Activated CD4-positive, alpha-beta memory T cell treated with anti-CD3 and anti-CD28 coated beads, Interleukin-2, amount 10 ng/mL, durations not matched to agents 7 days and 5 days (primary cell): ENCODE measurements around the gene ZC3H12A. TPM values are rescaled to one million over a fixed set of nuclear protein-coding genes. Genes with fewer than 3 reads are reported as not detected.
"Not testable (repeated sequence)": the region's sequence is repeated elsewhere in the genome, so short reads cannot be mapped to it uniquely, and the experiment has no call there.

Source experiments
- CTCF ChIA-PET: fragments of 350-600 bp; sonication (Branson Sonifier 250); formaldehyde crosslinking; loops from one replicate; lab custom pipeline; 2021; ENCODE audit warnings: antibody characterized with exemption, inconsistent platforms; lab: Charles Lee
- POLR2A ChIA-PET: fragments of 350-600 bp; sonication (Branson Sonifier 250); formaldehyde crosslinking; loops from one replicate; lab custom pipeline; 2021; ENCODE audit warnings: antibody characterized with exemption; lab: Charles Lee
- DNase-seq: peaks from one replicate; pipeline ENCODE4 v3.0.0-alpha.2; 2020
- H3K27ac Mint-ChIP-seq: one replicate; pipeline ENCODE4 v1.8.0; 2021; ENCODE audit warnings: mild to moderate bottlenecking, mixed read lengths
- H3K27me3 Mint-ChIP-seq: one replicate; pipeline ENCODE4 v1.8.0; 2021; ENCODE audit warnings: mixed read lengths
- H3K36me3 Mint-ChIP-seq: one replicate; pipeline ENCODE4 v1.8.0; 2021; ENCODE audit warnings: low read depth, mixed read lengths
- H3K4me1 Mint-ChIP-seq: one replicate; pipeline ENCODE4 v1.8.0; 2021; ENCODE audit warnings: mixed read lengths
- H3K4me3 Mint-ChIP-seq: one replicate; pipeline ENCODE4 v1.8.0; 2021; ENCODE audit warnings: mild to moderate bottlenecking, mixed read lengths
- H3K9me3 Mint-ChIP-seq: one replicate; pipeline ENCODE4 v1.8.0; 2021; ENCODE audit warnings: mixed read lengths
- total RNA-seq, 2 experiments: library from RNA; stranded (reverse); gene quantifications; one replicate each; pipeline ENCODE4 v1.2.3, GENCODE V29; 2021

ZC3H12A gene
- total RNA-seq, 2 experiments from 2014 or later, result 29.9 to 31.1 TPM

DNA sequence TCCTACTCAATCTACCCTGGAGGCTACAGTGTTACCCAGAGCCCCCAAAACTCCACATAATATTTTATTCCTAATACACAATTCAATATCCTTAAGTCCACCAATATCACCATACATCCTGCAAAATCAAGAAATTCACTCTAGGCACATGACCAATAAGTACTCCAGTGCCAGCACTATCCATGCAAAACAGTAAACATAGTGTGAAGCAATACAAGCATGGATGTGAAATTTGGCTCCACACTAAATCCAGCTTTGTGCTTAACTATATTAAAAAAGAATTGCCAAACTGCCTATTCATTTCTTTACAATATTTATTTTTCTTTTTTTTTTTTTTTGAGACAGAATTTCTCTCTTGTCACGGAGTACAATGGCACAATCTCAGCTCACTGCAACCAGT is 43.2 kb downstream of the ZC3H12A start:
- peaks cover 32% of the 10 kb centered on the region for H3K4me1 Mint-ChIP-seq
- H3K27ac Mint-ChIP-seq, result no peak overlapping the region
- peaks cover 6% of the 10 kb centered on the region for H3K36me3 Mint-ChIP-seq
- no peaks in the 10 kb centered on the region for H3K9me3 Mint-ChIP-seq
- CTCF ChIA-PET, result interaction anchor here (0.6 kb wide), 1 partner anchor 63 kb away, joined by 3 read pairs; no protein-coding TSS in a partner anchor
- POLR2A ChIA-PET, result no interaction called here
- no peak overlapping the region for H3K4me3 Mint-ChIP-seq
- H3K27me3 Mint-ChIP-seq, result no peaks in the 10 kb centered on the region
- DNase-seq, result no peak

DNA sequence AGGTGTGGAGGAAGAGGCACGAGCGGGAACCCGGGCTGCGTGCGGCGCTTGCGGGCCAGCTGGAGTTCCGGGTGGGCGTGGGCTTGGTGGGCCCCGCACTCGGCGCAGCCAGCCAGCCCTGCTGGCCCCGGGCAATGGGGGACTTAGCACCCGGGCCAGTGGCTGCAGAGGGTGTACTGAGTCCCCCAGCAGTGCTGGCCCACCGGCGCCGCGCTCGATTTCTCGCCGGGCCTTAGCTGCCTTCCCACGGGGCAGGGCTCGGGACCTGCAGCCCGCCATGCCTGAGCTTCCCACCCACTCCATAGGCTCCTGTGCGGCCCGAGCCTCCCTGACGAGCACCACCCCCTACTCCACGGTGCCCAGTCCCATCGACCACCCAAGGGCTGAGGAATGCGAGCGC is 43.9 kb downstream of the ZC3H12A start:
- DNase-seq, H3K27me3 Mint-ChIP-seq, H3K9me3 Mint-ChIP-seq, H3K27ac Mint-ChIP-seq, H3K36me3 Mint-ChIP-seq, CTCF ChIA-PET, H3K4me3 Mint-ChIP-seq: not testable (repeated sequence)
- POLR2A ChIA-PET, result interaction anchor here (1.1 to 1.2 kb wide), 3 partner anchors 31 to 77 kb away, joined by 3 to 4 read pairs (median 3); partner anchors contain the start of genes GNL2 and SNIP1
- peaks cover 29% of the 10 kb centered on the region for H3K4me1 Mint-ChIP-seq

DNA sequence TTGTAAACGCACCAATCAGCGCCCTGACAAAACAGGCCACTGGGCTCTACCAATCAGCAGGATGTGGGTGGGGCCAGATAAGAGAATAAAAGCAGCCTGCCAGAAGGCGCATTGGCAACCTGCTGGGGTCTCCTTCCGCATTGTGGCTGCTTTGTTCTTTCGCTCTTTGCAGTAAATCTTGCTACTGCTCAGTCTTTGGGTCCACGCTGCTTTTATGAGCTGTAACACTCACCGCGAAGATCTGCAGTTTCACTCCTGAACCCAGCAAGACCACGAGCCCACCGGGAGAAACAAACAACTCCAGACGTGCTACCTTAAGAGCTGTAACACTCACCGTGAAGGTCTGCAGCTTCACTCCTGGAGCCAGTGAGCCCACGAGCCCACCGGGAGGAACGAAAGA is 44.5 kb downstream of the ZC3H12A start:
- POLR2A ChIA-PET, result interaction anchor here (0.8 to 1.2 kb wide), 4 partner anchors 32 to 77 kb away, joined by 3 to 4 read pairs (median 3); partner anchors contain the start of genes GNL2 and SNIP1

DNA sequence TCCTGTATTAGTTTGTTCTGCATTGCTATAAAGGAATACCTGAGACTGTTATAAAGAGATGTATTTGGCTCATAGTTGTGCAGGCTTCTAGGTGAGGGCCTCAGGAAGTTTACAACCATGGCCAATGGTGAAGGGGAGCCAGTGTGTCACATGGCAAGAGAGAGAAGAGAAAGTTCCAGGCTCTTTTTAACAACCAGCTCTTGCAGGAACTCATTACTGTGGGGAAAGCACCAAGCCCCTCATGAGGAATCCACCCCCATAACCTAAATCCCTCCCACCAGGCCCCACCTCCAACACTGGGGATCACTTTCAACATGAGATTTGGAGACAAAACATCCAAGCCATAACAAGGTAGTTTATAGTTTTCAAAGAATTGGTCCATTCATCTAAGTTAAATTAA is 45.2 kb downstream of the ZC3H12A start:
- Mint-ChIP-seq H3K27ac (peak overlapping the region; percentile 79), H3K9me3 (peaks cover 7% of the 10 kb centered on the region), H3K27me3 (no peaks in the 10 kb centered on the region), H3K4me1 (peaks cover 23% of the 10 kb centered on the region), H3K4me3 (peak overlapping the region; percentile 74), H3K36me3 (peaks cover 4% of the 10 kb centered on the region)
- ChIA-PET POLR2A (interaction anchor here (0.8 to 1.2 kb wide), 4 partner anchors 32 to 76 kb away, joined by 3 to 4 read pairs (median 3); partner anchors contain the start of genes GNL2 and SNIP1), CTCF (no interaction called here)
- no peak for DNase-seq

More for the DNA sequence above, 44.5 kb downstream of the ZC3H12A start:
- H3K9me3 Mint-ChIP-seq, CTCF ChIA-PET, H3K36me3 Mint-ChIP-seq, H3K27me3 Mint-ChIP-seq: not testable (repeated sequence)
- Mint-ChIP-seq H3K4me1 (peaks cover 24% of the 10 kb centered on the region), H3K4me3 (peak overlapping the region; percentile 74), H3K27ac (peak overlapping the region; percentile 79)
- peak; percentile 48 for DNase-seq

DNA sequence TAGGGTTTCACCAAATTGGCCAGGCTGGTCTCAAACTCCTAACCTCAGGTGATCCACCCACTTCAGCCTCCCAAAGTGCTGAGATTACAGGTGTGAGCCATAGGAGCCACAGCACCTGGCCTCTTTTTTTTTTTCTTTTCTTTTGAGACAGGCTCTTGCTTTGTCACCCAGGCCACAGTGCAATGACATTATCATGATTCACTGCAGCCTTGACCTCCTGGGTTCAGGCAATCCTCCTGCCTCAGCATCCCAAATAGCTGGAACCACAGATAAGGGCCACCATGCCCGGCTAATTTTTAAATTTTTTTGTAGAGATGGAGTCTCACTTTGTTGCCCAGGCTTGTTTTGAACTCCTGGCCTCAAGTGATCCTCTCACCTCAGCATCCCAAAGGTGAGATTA is 55.5 kb downstream of the ZC3H12A start:
- H3K27ac Mint-ChIP-seq, DNase-seq, H3K4me3 Mint-ChIP-seq, H3K27me3 Mint-ChIP-seq, H3K9me3 Mint-ChIP-seq, H3K4me1 Mint-ChIP-seq, H3K36me3 Mint-ChIP-seq, CTCF ChIA-PET: not testable (repeated sequence)
- POLR2A ChIA-PET, result interaction anchor here (1.1 kb wide), 1 partner anchor 15 kb away, joined by 3 read pairs; the partner anchor contains the start of gene MEAF6

DNA sequence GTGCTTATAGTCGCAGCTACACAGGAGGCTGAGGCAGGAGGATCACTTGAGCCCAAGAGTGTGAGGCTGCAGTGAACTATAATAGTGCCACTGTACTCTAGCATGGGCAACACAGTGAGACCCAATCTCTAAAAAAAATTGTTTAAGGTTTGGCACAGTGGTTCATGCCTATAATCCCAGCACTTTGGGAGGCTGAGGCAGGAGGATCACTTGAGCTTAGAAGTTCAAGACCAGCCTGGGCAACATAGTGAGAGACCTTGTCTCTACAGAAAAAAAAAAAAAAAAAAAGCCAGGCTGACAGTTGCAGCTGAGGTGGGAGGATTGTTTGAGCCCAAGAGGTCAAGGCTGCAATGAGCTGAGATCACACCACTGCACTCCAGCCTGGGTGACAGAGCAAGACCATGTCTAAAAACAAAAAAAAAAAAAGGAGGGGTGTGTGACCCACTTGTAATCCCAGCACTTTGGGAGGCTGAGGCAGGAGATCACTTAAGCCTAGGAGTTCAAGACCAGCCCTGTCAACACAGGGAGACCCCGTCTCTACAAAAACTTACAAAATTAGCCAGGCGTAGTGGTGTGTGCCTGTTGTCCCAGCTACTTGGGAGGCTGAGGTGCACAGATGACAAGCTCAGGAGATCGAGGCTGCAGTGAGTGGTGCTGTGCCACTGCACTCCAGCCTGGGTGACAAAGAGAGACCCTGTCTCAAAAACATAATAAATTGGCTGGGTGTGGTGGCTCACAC is 58.2 kb downstream of the ZC3H12A start:
- H3K27ac Mint-ChIP-seq, DNase-seq, POLR2A ChIA-PET, H3K27me3 Mint-ChIP-seq, CTCF ChIA-PET, H3K4me3 Mint-ChIP-seq, H3K9me3 Mint-ChIP-seq: not testable (repeated sequence)
- H3K4me1 Mint-ChIP-seq, result peaks cover 14% of the 10 kb centered on the region
- peaks cover 24% of the 10 kb centered on the region for H3K36me3 Mint-ChIP-seq

DNA sequence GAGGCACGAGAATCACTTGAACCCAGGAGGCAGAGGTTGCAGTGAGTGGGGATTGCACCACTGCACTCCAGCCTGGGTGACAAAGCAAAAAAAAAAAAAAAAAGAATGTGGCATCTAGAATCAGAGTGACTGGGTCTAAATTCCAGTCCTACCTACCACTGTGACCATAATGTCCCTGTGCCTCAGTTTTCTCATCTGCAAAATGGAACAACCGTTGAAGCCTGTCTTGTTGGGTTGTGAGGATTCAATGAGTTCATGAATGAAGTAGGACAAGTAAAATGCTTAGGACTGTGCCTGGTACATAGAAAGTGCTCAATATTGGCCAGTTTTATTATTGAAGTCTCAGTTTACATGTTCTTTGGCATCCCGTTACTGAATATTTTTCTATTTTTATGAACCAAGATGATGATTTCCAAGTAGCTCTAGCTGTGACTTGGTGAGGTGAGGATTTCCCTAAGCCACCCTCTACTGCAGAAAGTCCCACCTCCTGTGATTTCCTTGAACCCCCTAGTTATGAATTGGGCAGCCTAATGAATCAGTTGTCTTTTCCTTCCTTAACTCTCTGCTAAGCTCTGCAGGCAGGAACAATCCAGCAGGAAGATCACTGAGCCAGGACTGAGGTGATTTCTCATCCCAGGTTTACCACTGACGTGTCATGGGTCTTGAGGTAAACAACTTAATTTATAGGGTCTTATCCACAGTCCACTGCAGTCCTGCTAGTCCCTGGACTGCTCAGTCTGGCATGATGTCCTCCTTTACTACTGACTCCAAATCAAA is 59.1 kb downstream of the ZC3H12A start:
- ChIA-PET POLR2A (interaction anchor here (2.0 kb wide), 1 partner anchor 19 kb away, joined by 4 read pairs; the partner anchor contains the start of gene MEAF6), CTCF (interaction anchor here (0.6 kb wide), 1 partner anchor 9 kb away, joined by 7 read pairs; no protein-coding TSS in a partner anchor)
- Mint-ChIP-seq H3K4me1 (peaks cover 18% of the 10 kb centered on the region), H3K4me3 (no peak overlapping the region), H3K36me3 (peaks cover 33% of the 10 kb centered on the region), H3K27ac (no peak overlapping the region), H3K9me3 (no peaks in the 10 kb centered on the region), H3K27me3 (no peaks in the 10 kb centered on the region)
- no peak for DNase-seq

Other genes with a start within 250 kb of the ZC3H12A start
- gene MEAF6, start 40.2 kb downstream of the ZC3H12A start, total RNA-seq, result 10 to 100 TPM; 63.7 to 64.2 TPM
- gene SNIP1, start 79.7 kb downstream of the ZC3H12A start, total RNA-seq, result 10 to 100 TPM; 24.2 to 25.9 TPM
- under 1 TPM; 0.13 to 0.18 TPM for gene DNALI1, start 82.4 kb downstream of the ZC3H12A start, total RNA-seq
- 10 to 100 TPM; 50.6 to 52.8 TPM for gene GNL2, start 121.4 kb downstream of the ZC3H12A start, total RNA-seq
- gene RSPO1, start 160.3 kb downstream of the ZC3H12A start, total RNA-seq, result not detected
- 10 to 100 TPM; 73.5 to 73.6 TPM for gene CDCA8, start 217.9 kb downstream of the ZC3H12A start, total RNA-seq